HG02970 (cell line): ENCODE data around the gene ZNF684.
"Not testable (repeated sequence)": the region's sequence is repeated elsewhere in the genome, so short reads cannot be mapped to it uniquely, and the experiment has no call there.

Experiments
- ATAC-seq: cut with Tn5 transposase; IDR thresholded peaks from one replicate; pipeline ENCODE4 v1.9.1; 2021; ENCODE audit warnings: mild to moderate bottlenecking, moderate library complexity, moderate number of reproducible peaks; ENCODE audit not compliant: unreplicated experiment, low FRiP score

Gene ZNF684

DNA sequence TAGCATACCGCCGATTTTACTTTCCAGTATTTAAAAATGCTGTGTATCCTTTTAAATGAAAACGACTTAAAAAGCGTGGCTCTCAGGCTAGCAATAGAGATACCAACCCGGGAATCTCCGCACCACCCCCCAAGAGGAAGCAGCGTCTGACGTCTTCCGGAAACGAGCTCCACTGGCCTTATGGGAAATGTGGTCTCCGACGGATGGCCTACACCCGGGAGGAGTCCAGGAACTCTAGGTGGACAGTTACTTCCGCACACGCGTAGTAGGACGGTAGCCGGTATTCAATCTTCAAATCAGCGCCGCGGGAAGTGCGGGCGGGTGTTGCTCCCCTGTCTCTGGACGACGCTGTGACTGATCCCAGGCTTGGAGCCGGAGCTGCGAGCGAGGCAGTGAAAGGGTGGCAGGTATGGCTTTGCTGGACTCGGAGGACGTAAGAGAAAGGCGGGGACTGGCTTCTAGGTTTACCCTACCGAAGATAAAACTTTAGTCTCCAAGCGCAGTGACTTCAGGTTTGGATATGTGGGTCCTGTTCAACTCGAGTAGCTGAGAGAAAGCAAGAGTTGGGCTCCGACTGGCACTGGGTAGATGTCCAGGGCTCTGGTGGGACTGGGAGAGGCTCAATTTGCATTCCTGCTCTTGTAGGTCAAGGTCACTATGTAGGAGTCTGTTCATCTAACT, at the start of gene ZNF684:
Gene ZNF684 (plus strand): TSS at position 257 of the 681 bp plus-strand sequence. CDS start 1,530 bp downstream, outside the sequence.
- peak; percentile 94 for ATAC-seq

DNA sequence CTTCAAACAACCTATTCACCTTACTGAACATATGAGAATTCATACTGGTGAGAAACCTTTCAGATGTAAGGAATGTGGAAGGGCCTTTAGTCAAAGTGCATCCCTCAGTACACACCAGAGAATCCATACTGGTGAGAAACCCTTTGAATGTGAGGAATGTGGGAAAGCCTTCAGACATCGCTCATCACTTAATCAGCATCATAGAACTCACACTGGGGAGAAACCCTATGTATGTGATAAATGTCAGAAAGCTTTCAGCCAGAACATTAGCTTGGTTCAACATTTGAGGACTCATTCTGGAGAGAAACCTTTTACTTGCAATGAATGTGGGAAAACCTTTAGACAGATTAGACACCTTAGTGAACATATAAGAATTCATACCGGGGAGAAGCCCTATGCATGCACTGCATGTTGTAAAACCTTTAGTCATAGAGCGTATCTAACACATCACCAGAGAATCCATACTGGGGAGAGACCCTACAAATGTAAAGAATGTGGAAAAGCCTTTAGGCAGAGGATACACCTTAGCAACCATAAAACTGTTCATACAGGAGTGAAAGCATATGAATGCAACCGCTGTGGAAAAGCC, 36.0 kb upstream of the ZNF684 start:
- ATAC-seq = no peak

DNA sequence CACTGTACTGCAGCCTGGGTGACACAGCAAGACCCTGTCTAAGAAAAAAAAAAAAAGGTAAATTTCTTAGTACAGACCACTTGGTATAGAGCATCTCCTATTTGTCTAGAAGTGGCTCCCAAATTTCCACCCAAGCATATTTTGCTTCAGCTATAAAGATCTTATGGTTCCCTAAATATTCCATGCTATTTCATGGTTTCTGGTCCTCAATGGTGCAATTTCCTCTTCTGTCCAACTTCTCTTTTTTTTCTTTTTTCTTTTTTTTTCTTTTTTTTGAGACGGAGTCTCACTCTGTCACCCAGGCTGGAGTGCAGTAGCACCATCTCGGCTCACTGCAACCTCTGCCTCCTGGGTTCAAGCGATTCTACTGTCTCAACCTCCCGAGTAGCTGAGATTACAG, 28.8 kb upstream of the ZNF684 start:
- ATAC-seq = not testable (repeated sequence)

DNA sequence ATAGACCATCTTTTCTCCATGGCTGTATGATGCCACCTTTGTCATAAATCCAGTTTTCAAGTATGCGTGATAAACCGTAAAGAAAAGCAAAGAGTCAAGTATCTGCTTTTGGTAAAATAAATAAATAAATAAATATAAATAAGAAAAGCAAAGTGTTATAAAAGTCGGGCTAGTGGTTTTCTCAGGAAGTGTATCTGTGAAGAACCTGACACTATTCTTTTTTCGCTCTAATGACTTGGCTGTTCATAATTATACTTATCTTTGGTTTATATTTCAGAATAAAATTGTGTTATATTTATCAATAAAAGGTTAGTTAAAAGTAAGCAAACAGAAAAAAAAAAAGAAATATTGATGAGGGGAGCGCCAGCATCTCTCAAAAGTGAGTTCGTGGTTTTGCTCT, 23.5 kb upstream of the ZNF684 start:
- ATAC-seq = no peak

DNA sequence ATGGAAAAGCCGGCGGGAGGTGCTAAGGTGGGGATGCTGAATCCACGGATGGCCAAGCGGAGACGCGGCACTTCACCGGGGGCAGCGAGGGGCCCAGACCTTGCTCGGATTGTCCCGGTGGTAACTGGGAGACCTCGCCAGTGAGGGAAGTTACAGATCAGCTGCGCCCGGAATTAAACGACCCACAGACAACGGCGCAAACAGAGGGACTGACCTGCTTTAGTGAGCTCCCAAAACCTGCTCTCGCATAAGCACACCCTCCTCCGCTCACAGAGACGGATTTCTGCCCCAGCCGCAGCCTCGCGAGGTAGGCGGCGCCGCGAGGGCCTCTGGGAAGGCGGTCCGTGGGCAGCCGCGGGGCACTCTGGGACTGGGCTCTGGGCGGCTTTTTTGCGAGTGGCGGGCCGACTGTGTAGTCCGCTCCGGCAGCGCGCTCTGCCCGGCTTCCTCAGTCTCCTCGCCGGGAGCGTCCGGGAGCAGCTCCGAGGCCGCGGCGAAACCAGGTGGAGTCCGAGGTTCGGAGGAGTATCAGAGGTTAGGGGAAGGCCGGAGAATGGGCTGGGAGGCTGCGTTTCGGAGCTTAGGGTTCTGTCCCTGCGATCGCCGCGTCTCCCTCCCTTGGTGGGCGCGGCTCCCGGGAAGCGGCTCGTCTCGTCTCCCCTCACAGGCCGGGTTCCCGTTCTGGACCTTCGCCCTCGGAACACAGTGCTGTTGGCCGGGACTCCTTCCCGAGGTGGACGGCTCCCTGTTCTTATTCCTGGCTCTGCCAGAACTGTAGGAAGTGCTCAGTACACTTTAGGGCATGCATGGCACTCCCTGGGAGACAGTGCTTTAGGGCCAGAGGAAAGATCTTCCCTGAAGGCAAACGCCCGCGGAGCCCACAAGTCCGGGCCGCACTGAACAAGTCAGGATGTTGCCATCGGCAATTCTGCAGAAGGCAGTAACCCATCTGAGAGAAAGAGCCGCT, 22.8 kb upstream of the ZNF684 start, which contains the start of gene EXO5:
Gene EXO5 (plus strand): TSS at position 393 of the 967 bp plus-strand sequence. CDS start 5,778 bp downstream, outside the sequence.
- peak; percentile 74 for ATAC-seq

DNA sequence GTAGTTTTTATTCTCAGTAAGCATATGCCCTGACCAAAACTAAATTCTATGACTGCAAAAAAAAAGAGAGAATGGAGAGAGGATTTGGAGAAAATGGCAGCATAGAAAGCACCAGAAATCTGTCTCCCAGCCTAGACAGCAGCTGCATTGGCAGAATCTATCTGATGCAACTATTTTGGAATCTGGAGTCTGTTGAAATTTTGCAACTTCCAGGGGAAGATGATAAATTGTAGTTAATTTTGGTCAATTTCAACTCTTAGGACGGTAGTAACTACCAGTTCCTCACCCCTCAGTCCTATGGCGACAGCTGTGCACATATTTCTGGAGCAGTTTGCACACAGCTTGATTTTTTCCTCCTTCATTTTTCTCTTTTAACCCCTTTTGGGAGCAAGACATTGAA, 11.9 kb upstream of the ZNF684 start:
- ATAC-seq = no peak

DNA sequence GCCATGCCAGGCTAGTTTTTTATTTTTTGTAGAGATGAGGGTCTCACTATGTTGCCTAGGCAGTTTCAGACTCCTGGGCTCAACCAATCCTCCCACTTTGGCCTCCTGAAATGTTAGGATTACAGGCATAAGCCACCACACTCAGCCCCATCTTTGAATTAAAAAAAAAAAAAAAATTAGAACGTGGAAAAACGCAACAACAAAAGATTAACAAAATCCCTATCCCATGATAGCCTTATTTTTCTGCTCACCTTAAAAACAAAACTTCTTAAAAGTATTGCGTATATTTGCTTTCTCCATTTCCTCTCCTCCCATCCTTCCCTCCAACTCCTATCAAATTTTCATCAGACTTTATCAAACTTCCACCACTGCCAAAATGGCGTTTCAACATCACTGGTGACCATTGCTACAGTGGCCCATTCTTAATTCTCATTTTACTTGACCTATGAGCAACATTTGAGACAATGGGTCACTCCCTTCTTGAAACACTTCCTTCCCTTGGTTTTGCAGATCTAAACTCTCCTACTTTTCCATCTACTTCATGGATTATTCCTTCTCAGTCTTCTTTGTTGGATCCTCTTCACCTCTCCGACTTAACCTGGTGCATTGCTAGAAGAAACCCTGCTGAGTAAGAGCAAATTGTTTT, 579 bp upstream of the ZNF684 start:
- no peak for ATAC-seq

DNA sequence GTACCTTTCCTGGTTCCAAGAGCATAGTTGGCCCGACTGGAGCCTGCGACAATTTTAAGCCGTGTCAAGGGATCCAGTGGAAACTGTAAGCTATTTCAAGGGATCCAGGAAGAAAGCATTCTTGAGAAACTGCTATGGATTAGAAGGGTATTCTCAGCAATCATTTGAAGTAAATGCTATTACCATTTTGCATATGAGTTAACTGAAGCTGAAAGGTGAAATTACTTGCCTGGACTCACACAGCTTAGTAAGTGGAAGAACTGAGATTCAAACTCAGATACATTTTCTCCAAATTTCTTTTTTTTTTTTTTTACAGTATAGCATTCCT, 589 bp downstream of the ZNF684 start:
- no peak for ATAC-seq

DNA sequence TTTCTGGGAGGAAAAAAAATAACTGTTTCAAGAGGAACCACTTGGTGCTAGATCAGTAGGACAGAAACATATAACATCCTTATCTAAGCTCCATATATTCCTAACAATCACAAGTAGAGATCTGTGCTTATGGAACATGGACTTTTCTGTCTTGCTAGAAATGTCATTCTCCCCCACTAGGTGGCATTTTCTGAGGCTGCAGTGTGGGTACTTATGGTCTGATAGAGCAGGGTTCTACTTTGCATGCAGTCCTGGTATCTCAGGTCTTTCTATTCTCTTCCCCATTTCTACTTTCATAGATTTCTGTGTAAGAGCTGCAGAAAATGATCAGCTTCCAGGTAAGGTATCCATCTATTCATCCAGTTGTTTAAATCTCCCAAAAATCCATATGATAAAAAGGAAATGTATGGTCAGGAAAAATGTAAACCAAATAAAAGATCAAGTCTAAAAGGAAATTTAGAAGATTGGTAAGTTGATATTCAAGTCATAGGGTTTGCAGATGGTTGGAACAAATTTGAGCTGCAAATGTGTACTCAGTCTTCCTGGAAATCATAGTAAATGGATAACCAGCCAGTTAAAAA, 1.5 kb downstream of the ZNF684 start:
- ATAC-seq = no peak

DNA sequence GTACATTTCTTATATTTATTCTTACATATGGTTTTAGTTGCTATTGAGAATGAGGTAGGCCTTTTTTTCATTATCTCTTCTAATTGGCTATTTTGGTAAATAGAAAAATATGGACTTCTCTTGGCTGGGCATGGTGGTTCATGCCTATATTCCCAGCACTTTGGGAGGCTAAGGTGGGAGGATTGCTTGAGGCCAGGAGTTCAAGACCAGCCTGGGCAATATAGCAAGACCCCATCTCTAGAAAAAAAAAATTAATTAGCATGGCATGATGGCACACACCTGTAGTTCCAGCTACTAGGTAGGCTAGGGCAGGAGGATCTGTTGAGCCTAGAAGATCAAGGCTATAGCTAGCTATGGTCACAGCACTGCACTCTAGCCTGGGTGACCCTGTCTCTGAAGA, 3.2 kb downstream of the ZNF684 start:
- no peak for ATAC-seq

DNA sequence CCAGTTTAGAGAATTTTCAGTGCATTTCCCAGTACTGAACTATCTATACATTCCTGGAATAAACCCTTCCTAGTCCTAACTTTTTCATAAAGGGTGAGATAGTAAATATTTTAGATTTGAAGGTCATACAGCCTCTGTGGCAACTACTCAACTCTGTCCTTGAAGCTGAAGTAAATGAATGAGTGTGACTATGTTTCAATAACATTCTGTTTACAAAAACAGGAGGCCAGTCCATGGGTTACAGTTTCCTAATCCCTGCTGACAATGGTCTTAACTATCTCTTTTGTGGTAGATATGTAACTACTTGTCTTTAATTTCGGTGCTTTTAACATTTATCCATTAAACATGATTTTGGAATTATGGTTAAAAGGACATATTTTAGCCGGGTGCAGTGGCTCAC, 4.3 kb downstream of the ZNF684 start:
- ATAC-seq = no peak

DNA sequence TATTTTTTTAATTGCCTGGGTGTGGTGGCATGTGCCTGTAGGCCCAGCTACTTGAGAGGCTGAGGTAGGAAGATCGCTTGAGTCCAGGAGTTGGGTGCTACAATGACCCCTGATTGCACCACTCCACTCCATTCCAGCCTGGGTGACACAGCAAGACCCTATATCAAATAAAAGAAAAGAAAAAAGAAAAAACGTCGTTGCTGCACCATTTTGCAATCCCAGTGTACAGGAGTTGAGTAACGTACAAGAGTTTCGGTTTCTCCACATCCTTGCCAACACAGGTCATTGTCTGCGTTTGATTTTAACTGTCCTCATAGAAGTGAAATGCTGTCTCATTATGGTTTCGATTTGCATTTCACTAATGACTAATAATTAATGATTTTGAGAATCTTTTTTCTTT, 7.9 kb downstream of the ZNF684 start:
- no peak for ATAC-seq

DNA sequence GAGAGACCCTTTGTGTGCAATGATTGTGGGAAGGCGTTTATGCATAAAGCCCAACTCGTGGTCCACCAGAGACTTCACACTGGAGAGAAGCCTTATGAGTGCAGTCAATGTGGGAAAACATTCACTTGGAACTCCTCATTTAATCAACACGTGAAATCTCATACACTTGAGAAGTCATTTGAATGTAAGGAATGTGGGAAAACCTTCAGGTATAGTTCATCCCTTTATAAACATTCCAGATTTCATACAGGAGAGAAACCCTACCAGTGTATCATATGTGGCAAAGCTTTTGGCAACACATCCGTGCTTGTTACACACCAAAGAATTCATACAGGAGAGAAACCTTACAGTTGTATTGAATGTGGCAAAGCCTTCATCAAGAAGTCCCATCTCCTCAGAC, 15.5 kb downstream of the ZNF684 start:
- ATAC-seq = no peak

DNA sequence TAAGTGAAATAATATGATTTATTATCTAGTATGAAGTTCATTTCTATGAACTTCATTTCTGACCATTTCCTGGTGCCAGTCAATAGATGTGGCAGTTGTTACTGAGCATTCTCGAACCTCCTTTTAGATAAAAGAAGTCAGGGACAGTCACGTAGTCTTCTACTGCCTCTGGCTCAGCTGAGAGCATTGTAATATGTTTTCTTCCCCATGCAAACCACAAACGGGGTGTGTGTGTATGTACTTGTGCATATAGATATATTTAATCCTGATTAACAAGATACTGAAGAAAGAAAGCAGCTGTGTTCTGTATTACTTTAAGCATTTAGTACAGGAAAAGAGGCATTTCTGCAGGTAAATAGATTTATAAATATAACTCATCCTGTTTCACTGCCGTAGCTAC, 21.6 kb downstream of the ZNF684 start:
- ATAC-seq = no peak

DNA sequence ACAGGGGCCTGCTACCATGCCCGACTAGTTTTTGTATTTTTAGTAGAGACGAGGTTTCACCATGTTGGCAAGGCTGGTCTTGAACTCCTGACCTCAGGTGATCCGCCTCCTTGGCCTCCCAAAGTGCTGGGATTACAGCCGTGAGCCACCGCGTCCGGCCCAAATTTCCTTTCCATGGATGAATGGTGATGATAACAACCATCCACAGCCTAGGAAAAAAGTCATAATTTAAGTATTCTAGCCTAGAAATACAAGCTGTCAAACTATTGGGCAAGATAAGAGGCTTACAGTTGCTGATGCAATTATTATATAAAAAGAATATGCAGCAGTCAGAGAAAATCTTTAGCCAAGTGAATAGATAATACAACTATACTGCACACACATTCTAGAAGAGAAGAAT, 23.4 kb downstream of the ZNF684 start:
- not testable (repeated sequence) for ATAC-seq

DNA sequence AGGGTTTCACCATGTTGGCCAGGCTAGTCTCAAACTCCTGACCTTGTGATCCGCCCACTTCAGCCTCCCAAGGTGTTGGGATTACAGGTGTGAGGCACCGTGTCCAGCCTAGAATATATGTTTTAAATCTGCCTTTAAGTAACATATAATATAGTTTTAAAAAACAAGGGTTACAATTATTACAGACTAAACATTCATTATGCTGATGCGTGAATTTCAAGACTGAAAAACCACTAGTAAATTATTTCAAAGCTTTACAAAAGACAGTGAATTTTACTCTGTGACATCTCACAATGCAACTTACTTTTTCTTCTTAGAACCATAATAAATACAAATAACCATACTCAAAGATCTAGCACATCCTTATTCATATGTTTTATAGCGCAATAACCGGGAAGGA, 24.7 kb downstream of the ZNF684 start:
- no peak for ATAC-seq

DNA sequence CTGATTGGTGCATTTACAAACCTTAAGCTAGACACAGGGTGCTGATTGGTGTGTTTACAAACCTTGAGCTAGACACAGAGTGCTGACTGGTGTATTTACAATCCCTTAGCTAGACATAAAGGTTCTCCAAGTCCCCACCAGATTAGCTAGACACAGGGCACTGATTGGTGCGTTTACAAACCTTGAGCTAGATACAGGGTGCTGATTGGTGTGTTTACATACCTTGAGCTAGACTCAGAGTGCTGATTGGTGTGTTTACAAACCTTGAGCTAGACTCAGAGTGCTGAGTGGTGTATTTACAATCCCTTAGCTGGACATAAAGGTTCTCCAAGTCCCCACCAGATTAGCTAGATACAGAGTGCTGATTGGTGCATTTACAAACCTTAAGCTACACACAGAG, 26.8 kb downstream of the ZNF684 start:
- ATAC-seq = not testable (repeated sequence)

DNA sequence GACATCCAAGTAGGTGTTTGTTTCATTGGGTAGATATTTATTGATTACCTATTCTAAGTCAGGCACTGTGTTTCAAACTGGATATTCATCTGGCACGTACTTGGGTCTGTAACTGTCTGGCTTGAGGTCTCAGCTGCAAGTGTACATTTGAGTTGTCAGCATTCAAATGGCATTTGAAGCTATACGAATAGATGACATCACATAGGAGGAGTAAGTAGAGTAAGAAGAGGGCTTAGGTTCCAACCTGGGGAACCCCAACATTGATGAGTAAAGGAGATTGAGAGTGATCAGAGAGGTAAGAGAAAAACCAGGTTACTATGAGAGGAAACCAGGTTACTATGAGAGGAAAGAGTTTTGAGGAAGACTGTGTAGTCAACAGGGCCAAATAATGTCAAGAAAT, 30.7 kb downstream of the ZNF684 start:
- ATAC-seq = no peak

DNA sequence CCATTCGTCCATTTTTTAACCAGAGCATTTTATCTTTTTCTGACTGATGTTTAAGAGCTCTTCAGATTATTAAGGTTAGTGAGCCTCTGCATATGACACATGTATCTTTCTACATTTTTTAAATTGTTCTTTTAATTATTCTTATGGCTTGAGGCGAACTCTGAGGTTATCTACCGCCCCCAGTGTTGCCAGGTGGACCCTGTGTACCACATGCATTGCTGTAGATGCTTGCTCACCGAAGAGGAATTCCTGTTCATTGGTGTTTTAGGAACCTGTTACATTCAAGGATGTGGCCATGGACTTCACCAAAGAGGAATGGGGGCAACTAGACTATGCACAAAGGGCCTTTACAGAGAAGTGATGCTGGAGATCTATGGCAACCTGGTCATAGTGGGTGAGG, 31.8 kb downstream of the ZNF684 start:
- ATAC-seq = no peak

DNA sequence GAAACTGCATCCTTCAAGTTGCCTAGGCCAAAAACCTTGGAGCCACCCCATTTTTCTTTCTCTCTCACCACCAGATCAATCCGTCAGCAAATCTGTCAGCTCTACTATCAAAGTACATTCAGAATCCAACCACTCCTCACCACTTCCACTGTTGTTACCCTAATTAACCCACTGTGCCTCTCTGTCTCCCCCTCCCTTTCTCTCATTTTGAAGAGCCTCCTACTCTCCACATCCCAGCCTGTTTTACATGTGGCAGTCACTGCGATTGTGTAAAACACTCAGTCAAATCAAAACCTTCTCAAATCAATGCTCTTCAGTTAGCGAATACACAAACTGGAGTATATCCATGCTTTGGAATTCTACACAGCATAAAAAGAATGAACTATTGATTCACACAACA, 33.1 kb downstream of the ZNF684 start:
- no peak for ATAC-seq
